Psoas muscle (tissue), 8 donors: ENCODE data around the gene SERPINF2. TPM values are rescaled to one million over a fixed set of nuclear protein-coding genes. Genes with fewer than 3 reads are reported as not detected.
"Not testable (repeated sequence)": the region's sequence is repeated elsewhere in the genome, so short reads cannot be mapped to it uniquely, and the experiment has no call there.

Experiments used
- ATAC-seq, 4 donors: fragments of 200-7000 bp; cut with Tn5 transposase; one replicate each; pipeline ENCODE4 v1.9.1; 2020; ENCODE audit warnings: moderate library complexity in 3 of 4, mild to moderate bottlenecking in 2 of 4
- DNase-seq, 2 donors: peaks; one replicate each; pipeline ENCODE4 v3.0.0-alpha.2; 2020
- H3K27ac ChIP-seq: fragments of 200-600 bp; one replicate; pipeline ENCODE4 v1.8.0; 2022
- H3K27me3 ChIP-seq, 3 donors: fragments of 200-600 bp in 1 of 3; one replicate each; pipeline versions ENCODE4 v1.6.1 to v1.8.0; 2013 to 2022; ENCODE audit warnings: low read length in 2 of 3, mild to moderate bottlenecking in 2 of 3, moderate library complexity in 1 of 3; ENCODE audit not compliant: insufficient read depth in 3 of 3
- H3K36me3 ChIP-seq, 2 donors: fragments of 200-600 bp in 1 of 2; one replicate each; pipeline versions ENCODE4 v1.6.1 to v1.8.0; 2013 to 2022; ENCODE audit warnings: low read depth in 1 of 2, mild to moderate bottlenecking in 1 of 2, moderate library complexity in 1 of 2; ENCODE audit not compliant: insufficient read depth in 1 of 2
- H3K4me1 ChIP-seq: fragments of 200-600 bp; one replicate; pipeline ENCODE4 v1.8.0; 2022
- H3K4me3 ChIP-seq: fragments of 200-600 bp; one replicate; pipeline ENCODE4 v1.8.0; 2022; ENCODE audit warnings: mild to moderate bottlenecking
- H3K9me3 ChIP-seq: fragments of 200-600 bp; one replicate; pipeline ENCODE4 v1.8.0; 2022
- WGBS, 3 donors: extraction: QIAGEN DNeasy Blood & Tissue Kit; methylation state at CpG; one replicate each; pipeline versions ENCODE4 v1.1.6 to v1.1.7; 2013; 5-methylcytosine and 5-hydroxymethylcytosine counted together
- intact Hi-C, 2 donors: fragments of 100-400 bp; cut with DNase I; formaldehyde crosslinking; loops; one replicate each; pipeline versions ENCODE4 v1.11.0 to v1.14.2; 2022
- polyA plus RNA-seq, 3 donors: library from polyadenylated mRNA; stranded (reverse); fragments of 200-250 nt; gene quantifications; one replicate each; pipeline ENCODE4 v1.2.3, GENCODE V29; 2013
- total RNA-seq, 4 donors: library from RNA; stranded (reverse); fragmentation: NEBNext Ultra II Directional in 2 of 4; extraction: Animal tissue kit (Norgen Biotek cat#: 25700) in 2 of 4; gene quantifications; one replicate each; pipeline versions ENCODE4 v1.2.1 to v1.2.4, GENCODE V29; 2021 to 2023
- TF ChIP-seq, protein P1 (sequence below): fragments of 200-600 bp; IDR thresholded peaks from one replicate; pipeline ENCODE4 v1.8.0; 2022; ENCODE audit warnings: antibody characterized with exemption
- donor health status: healthy with polysubstance abuse.
- donor health status: DM: no; HTN: no; CAD: no; lungs with moderate emphysema.
- donor health status: Bipolar disorder and iron deficiency.
- donor health status: healthy.
- donor health status: DM: yes; HTN: yes; CAD: no.
- donor health status: DM: no; HTN: no; CAD: no.
- donor health status: DM: no; HTN: no; CAD: no.
- donor health status: DM: yes; HTN: yes; CAD: no.

SERPINF2 gene
- total and polyA plus RNA-seq, 7 donors = 0.74 to 4.0 (median 3.6) TPM

DNA sequence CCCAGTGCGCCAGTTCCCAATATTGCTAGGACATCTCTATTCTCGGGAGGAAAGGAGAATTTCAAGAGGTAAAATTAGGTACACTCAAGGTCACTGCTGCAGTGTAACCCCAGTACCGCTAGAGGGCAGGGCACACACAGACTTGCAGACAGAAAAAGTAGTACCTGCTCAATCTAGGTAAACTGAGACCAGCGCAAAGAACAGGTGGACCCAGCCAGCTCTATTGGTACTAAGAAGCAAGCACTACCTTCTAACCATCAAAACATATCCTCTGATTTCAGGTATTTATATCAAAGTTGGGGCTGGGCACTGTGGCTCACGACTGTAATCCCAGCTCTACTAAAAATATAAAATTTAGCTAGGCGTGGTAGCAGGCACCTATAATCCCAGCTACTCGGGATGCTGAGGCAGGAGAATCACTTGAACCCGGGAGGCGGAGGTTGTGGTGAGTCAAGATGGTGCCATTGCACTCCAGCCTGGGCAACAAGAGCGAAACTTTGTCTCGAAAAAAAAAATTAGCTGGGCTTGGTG lies 21.8 kb upstream of the SERPINF2 start:
- Histone ChIP-seq H3K4me1 (peaks cover 45% of the 10 kb centered on the region), H3K36me3 (no peaks in the 10 kb centered on the region), H3K4me3 (no peak overlapping the region), H3K9me3 (no peaks in the 10 kb centered on the region), H3K27ac (peak overlapping the region; percentile 100), H3K27me3 (no peaks in the 10 kb centered on the region)
- intact Hi-C loops = loop anchor here in 1 of 2 donors (1.0 to 2.0 kb wide), 2 partner anchors 42 to 63 kb away; partner anchors contain the start of gene SERPINF1
- WGBS, 3 donors = 17 to 42% (median 30%) methylated on average over 11 of the region's 11 CpGs
- DNase-seq (peak in 1 of 2 donors; percentile 72), ATAC-seq (no peak)
- TF ChIP-seq, protein P1, sequence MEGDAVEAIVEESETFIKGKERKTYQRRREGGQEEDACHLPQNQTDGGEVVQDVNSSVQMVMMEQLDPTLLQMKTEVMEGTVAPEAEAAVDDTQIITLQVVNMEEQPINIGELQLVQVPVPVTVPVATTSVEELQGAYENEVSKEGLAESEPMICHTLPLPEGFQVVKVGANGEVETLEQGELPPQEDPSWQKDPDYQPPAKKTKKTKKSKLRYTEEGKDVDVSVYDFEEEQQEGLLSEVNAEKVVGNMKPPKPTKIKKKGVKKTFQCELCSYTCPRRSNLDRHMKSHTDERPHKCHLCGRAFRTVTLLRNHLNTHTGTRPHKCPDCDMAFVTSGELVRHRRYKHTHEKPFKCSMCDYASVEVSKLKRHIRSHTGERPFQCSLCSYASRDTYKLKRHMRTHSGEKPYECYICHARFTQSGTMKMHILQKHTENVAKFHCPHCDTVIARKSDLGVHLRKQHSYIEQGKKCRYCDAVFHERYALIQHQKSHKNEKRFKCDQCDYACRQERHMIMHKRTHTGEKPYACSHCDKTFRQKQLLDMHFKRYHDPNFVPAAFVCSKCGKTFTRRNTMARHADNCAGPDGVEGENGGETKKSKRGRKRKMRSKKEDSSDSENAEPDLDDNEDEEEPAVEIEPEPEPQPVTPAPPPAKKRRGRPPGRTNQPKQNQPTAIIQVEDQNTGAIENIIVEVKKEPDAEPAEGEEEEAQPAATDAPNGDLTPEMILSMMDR = peak; percentile 96

DNA sequence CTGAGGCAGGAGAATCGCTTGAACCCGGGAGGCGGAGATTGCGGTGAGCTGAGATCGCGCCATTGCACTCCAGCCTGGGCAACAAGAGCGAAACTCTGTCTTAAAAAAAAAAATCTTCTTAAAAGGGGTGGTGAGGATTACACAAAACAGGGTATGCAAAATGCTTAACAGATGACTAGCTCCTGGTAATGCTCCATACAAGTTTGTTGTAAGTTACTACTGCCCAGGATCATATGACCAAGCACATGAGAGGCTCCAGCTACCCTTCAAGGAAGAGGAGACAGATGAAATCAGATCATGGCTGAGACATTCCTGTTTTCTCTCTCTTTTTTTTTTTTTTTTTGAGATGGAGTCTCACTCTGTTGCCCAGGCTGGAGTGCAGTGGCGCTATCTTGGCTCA lies 20.6 kb upstream of the SERPINF2 start:
- ATAC-seq, H3K27me3 ChIP-seq, H3K4me3 ChIP-seq, DNase-seq, intact Hi-C loops, H3K9me3 ChIP-seq: not testable (repeated sequence)
- Histone ChIP-seq H3K4me1 (peaks cover 56% of the 10 kb centered on the region), H3K27ac (peak overlapping the region; percentile 94), H3K36me3 (peaks cover 0 to 10% of the 10 kb centered on the region in 2 donors)
- 87 to 97% (median 94%) methylated on average over 8 of the region's 8 CpGs for whole genome bisulfite sequencing, 3 donors

DNA sequence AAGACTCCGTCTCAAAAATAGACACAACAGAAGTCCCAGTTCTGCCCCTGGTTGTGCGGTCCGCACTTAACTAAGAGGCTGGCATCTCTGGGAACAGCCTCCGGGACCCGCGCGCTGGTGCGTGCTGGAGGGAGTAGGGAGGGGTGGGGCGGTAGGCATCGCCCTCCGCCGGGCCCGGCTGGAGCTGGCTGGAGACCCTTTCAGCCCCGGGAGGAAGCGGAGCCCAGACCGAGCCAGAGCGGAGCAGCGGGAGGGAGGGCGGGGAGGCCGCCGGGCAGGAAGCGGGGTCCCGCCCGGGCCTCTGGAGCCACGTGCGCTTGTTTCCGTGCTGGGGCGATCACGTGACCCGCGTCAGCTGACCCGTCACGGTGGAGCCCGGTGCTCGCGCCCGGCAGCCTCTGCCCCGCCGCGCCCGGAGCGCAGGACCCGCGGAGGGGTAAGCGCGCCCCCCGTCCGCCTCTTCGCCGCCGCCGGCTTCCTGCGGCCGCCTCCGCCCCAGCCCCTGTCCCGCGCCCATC lies 18.3 kb upstream of the SERPINF2 start, which contains the start of gene WDR81:
Gene WDR81 (plus strand): TSS at position 354 of the 518 bp plus-strand sequence. CDS start 256 bp downstream, outside the sequence.
- Histone ChIP-seq H3K4me1 (peaks cover 57% of the 10 kb centered on the region), H3K27ac (peak within 1 kb of the TSS; percentile 94), H3K36me3 (peaks cover 0 to 29% of the 10 kb centered on the region in 2 donors), H3K9me3 (no peaks in the 10 kb centered on the region), H3K4me3 (peak within 1 kb of the TSS; percentile 82), H3K27me3 (no peaks in the 10 kb centered on the region)
- TF ChIP-seq, protein P1 = no peak
- ATAC-seq (peak; percentile 72 to 86 (median 81)), DNase-seq (peak; percentile 95 to 97)
- intact Hi-C loops = no loop called here
- 0% methylated on average over 34 to 57 of the region's 57 CpGs for WGBS, 3 donors

DNA sequence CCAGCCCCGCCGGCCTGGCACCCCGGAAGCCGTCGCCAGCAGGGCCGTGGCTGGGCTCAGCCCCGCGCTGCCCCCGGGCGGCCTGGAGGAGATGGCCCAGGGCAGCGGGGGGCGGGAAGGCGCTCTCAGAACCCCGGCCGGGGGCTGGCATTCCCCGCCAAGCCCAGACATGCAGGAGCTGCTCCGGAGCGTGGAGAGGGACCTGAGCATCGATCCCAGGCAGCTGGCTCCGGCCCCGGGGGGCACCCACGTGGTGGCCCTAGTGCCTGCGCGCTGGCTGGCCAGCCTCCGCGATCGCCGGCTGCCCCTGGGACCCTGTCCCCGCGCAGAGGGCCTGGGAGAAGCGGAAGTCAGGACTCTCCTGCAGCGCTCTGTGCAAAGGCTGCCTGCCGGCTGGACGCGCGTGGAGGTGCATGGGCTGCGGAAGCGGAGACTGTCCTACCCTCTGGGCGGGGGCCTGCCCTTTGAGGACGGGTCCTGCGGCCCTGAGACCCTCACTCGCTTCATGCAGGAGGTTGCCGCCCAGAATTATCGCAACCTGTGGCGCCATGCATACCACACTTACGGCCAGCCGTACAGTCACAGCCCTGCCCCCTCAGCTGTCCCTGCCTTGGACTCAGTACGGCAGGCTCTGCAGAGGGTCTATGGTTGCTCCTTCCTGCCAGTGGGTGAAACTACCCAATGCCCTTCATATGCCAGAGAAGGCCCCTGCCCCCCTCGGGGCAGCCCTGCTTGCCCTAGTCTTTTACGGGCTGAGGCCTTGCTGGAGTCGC lies 17.6 kb upstream of the SERPINF2 start:
- peak; percentile 32 to 47 (median 39) for ATAC-seq
- Histone ChIP-seq H3K27ac (peak overlapping the region; percentile 94), H3K4me3 (peak overlapping the region; percentile 82), H3K27me3 (no peaks in the 10 kb centered on the region), H3K36me3 (peaks cover 0 to 29% of the 10 kb centered on the region in 2 donors), H3K9me3 (no peaks in the 10 kb centered on the region), H3K4me1 (peaks cover 58% of the 10 kb centered on the region)
- DNase-seq = peak in 1 of 2 donors; percentile 73
- WGBS, 3 donors = 14 to 29% (median 20%) methylated on average over 31 to 51 of the region's 51 CpGs
- TF ChIP-seq, protein P1 = peak; percentile 15
- intact Hi-C loops = loop anchor here (5.0 kb wide), 2 partner anchors 37 to 142 kb away; partner anchors contain the start of gene SERPINF1 (in 1 of the 2)
